Pulmonary artery endothelial cell (primary cell): Measurements from ENCODE around the gene TBC1D22A. TPM values are rescaled to one million over a fixed set of nuclear protein-coding genes. Genes with fewer than 3 reads are reported as not detected.

ENCODE experiments used
- DNase-seq: peaks from one replicate; pipeline ENCODE4 v3.0.0-alpha.2; 2011; ENCODE audit warnings: low read depth, low spot score
- total RNA-seq: library from RNA; depleted of rRNA; stranded (reverse); fragments of >200 nt; gene quantifications from 2 replicates; pipeline ENCODE4 v1.2.3, GENCODE V29; 2014

Gene TBC1D22A
- total RNA-seq, 1 donor from 2014 or later, result 17.4 TPM

DNA sequence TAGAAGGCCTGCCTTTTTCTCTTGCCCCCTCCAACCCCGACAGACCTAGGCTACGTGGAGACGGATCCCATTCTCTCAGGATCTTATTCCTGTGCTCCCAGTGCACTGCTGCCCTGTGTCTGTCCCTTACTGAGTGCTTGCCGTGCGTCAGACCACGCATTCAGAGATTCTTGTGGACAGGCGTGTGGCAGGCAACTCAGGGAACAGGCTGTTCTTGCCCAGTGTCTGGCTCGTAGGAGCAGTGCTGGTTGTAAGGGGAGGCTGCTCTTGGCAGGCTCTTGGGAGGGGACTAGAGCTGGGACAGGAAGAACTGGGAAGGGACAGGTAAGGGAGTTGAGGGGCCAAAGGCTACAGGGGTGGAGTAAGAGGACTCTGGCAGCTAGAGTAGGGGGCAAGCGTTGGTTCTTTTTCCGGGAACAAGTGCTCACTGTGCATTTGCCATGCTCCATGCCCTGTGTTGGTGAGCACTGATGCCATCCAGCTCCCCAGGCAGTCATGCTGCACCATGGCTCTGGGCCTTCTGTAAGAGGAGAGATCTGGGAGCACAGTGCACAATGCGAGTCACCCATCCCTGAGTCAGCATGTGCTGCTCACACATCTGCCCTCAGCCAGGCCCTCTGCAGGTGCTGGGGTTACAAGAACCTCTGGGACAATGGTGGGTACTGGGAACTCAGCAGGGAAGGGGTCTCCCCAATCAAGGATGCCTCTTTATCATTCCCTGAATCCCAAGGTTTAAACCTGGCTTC lies 119.1 kb downstream of the TBC1D22A start:
- DNase-seq, result no peak

DNA sequence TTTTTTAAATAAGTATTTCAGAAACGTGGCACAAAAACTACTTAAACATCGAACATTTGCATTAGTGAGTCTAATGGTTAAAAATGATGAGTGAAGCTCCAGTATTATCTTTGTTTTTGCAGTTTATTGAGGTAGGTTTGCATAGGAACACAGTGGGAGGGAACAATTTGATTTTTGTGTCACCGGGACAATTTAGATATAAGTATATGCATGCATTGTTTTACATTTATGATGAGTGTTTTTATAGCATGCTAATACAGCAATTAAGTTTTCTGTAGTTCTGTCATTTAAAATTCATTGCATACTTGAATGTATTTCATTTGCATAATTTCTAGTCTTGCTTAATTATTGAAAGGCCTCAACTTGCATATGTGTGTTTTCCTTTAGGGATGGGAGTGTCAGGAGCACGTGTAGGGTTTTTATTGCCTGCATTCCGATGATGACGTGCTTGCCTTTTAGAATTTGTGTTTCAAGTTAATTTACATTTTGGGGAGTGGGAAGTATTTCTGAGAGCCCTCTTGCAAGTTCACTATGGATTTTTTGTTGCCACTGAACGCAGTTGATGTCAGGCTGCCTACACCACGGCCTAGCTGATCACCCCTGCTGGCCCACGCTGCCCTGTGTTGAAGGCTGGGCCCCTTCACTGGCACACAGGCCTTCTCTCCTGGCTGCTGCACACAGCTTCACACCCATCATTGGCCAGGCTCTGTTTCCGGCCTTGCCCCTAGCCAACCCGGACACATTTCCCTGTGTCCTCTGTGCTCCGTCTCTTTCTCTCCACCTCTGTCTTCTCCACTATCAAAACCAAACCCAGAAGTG lies 120.9 kb downstream of the TBC1D22A start:
- no peak for DNase-seq

DNA sequence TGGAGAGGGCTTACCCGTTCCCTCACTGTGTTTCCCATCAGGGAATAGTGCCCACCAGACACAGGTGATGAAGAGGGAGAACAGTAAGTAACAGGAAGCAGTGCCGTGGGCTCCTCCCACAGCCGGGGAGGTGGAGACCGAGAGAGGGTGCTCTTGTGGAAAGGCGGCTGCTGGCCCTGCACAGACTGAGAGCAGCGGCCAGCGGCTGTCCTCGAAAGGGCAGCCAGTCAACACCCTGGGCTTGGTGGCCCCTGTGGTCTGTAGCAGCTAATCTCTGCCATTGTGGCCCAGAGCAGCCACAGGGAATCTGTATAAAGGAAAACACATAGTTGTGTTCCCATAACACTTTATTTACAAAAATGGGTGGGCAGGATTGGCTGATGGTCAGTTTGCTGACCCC lies 121.9 kb downstream of the TBC1D22A start:
- no peak for DNase-seq

DNA sequence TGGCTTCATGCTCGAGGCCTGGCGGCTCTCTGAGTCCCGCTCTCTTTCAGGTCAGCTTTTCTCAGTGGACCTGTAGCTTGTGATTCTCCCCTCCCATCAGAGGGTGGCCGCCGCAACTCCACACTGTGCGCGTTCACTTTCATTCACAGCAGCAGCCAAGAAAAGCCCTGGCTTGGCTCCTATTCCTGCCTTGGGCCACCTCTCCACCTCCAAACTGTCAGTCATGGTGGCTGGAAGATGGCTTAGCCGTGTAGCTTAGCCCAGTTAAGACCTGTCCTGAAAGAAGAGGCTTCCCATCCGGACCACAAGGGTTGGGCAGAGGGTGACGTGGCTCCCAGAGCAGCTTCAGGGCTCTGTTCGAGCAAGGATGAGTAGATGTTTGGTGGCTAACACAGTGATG lies 125.5 kb downstream of the TBC1D22A start:
- no peak for DNase-seq

DNA sequence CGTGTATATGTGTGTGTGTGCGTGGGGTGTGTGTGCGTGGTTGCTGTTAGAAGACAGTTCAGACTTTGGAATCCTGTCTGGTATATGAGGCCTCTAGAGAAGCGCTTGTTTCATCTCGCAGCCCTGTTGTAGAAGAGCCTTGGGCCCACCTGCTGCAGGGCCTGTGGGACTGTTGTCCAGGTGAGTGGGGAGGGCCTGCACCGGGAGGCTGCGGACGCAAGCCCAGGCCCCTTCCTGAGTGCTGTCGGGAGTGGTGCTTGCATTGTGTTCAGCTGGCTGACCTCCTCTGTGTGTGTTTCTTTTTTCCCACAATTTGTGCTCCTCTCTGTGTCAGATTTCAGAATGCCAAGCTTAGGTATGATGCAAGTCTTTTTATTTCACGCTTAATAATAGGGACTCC lies 128.4 kb downstream of the TBC1D22A start:
- no peak for DNase-seq

DNA sequence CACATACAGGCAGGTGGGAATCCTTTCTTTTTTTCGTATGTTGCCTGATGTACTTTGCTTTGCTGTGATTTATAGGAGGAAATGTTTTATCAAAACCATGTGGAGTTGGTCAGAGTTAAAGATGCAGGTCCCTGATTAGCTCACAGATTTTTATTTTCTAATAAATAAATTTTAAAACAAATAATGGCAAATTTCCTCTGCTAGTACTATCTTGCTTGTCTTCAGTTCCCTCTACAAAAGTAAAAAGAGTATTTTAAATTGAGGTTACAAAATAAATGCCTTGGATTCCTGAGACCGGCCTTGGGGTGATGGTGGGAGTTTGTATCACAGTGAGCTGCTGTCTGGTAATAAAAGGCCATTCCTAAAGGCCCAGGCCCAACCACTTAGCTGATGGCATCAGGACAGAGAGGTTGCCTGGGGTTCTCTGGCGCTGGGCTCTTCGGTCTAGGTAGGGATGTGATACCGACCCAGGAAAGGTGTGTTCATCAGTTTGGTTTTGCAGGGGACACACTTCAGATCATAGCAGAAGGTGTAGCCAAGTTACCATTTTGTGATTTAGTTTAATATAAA lies 129.0 kb downstream of the TBC1D22A start:
- no peak for DNase-seq

DNA sequence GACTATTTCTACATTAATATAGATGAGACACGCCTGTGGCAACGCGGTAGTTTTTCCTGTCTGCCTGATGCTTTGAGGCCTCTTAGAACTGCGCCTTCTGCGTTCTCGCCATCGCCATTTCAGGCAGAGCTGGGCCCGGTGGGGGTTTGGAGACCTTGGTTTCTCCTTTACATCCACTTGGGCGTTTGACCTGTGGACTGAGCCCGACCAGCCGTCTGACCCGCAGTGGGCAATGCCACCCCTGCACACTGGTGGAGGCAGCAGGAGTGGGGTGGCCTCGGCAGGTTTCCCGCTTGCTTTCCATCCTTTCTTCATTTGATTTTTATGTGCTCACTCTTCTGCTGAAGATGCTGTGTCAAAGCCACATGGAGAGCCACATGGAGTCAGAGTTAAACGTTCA lies 130.4 kb downstream of the TBC1D22A start:
- no peak for DNase-seq

DNA sequence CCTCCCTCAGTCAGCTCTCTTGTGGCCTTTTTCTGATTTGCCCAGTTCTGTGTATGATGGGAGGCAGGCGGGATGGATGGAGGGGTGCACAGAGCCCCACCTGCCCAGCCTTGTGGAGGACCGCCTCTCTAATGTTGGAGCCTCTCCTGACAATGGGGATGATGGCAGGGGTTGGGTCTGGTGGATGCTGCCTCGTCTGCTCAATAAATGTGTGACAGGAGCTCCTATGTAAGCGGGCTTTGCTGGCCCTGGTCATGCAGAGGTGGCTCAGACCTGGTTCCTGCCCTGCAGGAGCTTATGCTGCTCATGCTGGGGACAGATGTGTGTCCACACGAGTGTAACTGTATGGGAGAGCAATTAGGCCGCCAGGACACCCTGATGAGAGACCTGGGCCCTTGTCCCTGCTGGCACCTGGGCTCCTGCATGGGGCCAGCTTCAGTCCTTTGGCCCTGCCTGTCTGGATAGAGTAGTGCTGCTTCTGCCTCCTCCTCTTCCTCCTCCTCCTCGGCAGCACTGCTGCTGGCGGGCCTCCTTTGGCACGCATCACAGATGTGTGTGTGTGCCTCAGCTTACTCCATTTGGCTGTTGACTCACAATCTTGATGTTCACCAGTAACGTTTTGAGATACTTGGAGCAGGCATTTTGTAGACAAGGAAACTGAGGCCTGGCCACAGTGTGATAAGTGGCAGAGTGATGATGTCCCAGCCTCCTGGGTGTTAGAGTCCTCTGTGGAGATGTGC lies 131.0 kb downstream of the TBC1D22A start:
- DNase-seq, result no peak

DNA sequence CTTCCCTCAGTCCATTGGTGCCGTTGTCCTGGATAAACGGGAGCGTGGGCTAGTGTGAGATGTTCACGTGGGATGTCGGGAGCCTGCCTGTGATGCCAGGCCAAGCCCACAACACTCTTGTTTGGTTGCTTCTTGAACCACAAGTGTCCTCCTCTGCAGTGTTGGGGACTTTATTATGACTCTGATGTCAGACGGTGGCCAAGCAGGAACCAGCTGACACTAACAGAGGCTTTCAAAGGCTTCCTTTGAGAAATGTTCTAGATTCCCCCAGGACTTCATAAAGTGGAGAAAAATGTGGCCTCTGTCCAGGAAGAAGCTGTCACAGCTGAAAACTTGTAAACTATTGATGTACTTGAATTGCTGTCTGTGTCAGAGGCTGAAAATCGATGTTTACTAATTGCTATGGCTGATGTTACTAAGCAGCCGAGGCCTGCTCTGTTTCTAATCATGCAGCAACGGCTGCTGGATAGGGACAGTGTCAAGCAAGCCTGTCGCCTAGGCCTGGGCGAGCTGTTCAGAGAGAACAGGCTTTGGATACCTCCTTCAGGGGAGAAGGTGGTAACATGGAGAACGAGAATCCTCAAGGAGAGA lies 131.7 kb downstream of the TBC1D22A start:
- DNase-seq, result no peak

DNA sequence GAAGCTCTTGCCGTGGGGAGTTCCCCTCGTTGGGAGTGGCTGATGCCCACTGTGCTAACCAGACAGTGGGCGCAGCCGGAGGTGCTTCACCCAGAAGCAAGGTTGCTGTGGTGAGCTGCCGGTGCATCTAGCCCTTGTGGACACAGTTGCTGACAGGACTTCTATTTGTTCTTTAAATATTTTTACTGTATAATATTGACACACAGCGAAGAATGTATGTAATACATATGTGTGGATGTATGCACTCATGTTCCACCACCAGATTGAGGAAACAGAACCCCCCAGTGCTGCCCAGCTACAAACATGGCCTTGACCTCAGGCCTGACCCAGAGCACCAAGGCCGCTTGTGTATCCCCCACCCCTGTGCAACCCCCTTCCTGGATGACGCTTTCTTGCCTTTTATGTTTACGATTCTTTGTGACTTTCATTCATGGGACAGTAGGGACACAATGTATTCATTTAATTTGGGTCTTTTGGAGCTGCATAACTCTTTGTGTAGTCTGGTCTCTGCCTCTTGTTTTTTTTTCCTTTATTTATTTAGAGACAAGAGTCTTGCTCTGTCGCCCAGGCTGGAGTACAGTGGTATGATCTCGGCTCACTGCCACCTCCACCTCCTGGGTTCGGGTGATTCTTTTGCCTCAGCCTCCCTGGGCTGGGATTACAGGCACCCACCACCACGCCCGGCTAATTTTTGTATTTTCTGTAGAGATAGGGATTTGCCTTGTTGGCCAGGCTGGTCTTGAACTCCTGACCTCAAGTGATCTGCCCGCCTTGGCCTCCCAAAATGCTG lies 132.6 kb downstream of the TBC1D22A start:
- no peak for DNase-seq

DNA sequence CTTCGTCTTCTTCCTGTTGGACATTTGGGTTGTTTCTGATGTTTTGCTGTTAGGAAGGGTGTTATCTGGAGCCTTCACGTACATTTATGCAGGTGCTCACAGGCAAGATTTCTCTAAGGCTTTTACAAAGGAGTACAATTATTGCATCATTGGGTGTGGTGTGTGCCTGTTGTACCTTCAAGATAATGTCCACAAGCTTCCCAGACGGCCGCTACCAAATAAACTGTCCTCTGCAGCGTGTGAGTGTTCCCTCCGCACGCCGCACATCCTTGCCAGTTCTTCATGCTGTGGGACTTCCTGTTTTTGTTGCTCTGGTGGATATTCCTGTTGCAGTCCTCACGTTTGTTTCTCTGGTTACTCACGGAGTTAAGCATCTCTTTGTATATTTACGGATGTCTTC lies 133.3 kb downstream of the TBC1D22A start:
- DNase-seq, result no peak

DNA sequence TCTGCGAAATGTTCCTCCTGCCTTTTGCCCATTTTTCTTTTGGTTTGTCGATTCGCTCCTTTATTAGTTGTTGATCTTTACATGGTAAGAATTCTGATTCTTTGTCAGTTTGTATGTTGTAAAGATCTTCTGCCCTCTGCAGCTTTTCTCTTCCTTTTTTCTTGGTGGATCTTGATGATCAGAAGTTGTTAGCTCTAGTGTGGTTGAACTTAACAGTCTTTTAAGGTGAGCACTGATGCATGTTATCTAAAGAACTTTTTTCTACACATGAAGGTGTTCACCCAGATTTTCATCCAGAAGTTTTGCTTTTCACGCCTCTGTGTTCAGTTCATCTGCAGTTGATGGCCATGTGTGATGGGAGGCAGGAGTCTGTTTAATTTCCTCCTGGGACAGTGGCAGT lies 133.7 kb downstream of the TBC1D22A start:
- no peak for DNase-seq

DNA sequence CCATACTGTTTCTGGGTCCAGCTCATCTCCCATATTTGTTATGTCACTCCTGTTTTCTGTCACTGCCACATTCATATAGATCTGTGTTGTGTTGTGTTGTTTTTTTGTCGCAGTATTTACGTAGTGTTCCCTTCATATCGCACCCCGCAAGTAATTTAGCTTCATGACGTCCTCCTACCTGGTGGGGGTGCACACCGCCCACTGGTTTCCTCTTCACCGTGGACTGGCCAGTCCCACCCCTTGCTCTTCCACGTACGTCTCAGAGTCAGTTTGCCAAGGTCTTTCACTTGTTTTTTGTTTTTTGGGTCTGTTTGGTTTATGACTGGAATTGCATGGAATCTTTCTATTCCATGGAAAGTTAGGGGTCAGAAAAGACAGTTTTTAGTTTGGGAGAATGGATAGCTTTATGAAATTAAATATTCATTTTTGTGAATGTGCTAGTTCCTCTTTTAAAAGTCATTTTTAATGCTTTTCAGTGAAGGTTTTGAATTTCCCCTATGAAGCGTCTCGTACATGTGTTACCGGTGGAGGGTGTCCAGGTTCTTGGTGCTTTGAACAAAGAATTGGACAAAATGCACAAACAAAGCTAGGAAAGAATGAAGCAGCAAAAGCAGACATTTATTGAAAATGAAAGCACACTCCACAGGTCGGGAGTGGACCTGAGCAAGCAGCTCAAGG lies 134.3 kb downstream of the TBC1D22A start:
- no peak for DNase-seq

DNA sequence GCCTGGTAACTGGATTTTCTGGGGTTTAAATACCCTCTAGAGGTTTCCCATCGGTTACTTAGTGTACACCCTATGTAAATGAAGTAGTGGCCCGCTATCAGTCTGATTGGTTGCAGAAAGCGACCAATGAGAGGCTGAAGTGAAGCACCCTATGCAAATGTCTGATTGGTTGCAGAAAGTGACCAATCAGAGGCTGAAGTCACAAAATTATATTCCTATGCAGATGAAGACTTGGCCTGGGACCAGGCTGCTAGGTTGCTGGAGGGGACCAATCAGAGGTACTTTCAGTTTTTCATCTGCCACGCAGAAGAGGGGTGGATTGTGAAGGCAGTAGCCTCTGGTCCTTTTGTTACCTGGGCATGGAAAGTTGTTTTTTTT lies 134.8 kb downstream of the TBC1D22A start:
- DNase-seq, result no peak

DNA sequence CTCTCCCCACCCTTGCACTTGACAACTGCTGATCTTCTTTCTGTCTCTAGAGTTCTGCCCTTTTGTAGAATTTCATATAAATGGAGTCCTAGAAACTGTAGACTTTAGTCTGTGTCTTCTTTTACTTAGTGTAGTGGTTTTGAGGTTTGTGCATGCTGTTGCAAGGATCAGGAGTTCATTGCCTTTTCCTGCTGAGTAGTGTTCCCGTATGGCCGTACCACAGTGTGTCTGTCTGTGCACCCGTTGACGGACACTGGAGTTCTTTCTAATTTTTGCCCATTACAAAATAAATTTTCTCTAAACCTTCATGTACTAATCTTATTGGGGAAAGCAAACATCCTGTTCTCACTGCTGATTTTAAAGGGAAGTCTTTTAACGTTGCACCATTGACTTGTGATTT lies 138.1 kb downstream of the TBC1D22A start:
- DNase-seq, result no peak

DNA sequence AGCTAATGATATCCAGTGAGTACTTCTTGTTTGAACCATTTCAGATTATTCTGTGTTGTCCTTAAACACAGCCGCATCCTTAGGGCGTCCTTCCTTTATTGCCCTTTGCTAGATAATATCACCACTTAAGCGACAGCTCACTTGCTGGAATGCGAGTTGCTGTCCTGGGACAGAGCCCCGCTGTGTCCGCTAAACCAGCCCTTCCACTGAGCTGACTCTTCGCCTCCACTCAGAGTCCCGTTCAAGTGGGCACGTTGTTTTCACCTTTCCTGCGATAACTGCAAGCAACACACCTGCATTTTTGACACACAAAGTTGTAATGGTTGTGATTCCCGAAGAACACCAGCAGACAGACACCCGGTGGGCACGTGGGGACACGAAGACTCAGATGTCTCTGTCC lies 140.0 kb downstream of the TBC1D22A start:
- DNase-seq, result no peak

DNA sequence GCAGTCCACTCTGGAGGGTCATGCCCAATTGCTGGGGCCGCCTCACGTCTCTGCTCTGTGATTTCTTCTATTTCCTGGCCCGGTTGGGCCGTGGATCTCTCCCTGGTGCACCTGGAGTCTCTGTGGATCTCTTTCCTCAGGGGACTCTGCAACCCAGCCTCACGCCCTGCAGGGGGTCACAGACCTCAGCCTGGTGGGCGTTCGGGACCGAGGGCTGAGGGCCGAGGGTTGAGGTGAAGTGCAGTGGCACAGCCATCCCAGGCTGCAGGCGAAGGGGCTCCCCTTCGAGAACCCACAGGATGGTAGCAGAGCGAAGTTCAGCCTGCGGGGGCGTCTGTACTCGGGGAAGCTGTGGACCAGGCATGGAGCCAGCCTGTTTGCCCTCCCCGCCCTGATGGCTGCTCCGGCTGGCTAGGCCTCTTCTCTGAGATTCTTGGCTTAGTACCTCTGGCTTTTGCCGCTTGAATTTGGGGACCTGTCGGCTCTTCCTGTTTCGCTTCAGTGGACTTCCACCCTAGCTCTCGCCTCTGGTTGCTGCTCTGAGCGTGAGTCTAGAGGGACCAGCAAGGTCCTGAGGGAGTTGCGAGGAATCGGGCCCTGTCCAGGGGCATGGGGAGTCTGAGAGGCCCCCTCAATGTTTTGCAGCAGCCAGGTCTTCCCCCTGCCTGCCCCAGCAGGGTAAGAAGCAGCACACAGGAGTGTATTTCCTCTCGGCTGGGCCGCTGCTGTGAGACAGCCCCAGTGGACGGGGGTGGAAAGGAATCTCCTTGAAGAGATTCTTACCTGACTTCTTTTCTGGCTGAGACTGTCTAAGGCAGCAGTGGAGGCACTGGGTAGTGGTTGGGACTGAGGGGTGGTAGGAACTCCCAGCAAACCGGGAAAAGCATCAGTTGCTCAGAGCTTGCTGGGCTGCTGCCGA lies 140.8 kb downstream of the TBC1D22A start:
- no peak for DNase-seq

DNA sequence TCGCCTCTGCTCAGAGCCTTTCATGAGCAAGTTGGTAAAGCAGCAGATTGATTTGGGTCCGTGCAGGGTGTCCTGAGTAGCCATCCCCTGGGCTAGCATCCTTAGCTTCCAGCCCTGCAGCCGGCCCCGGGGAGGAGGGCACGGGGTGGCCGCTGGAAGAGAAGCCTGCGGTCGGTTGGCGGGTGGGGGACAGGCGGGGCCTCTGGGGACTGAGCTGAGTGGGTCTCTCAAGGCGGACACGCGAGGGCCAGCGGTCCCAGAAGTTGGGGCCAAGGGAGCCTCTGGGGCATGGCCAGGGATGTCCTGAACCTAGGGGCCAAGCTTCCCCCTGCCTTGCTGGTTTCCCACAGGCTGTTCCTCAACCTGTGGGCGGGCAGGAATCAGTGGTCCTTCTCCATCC lies 143.0 kb downstream of the TBC1D22A start:
- no peak for DNase-seq

DNA sequence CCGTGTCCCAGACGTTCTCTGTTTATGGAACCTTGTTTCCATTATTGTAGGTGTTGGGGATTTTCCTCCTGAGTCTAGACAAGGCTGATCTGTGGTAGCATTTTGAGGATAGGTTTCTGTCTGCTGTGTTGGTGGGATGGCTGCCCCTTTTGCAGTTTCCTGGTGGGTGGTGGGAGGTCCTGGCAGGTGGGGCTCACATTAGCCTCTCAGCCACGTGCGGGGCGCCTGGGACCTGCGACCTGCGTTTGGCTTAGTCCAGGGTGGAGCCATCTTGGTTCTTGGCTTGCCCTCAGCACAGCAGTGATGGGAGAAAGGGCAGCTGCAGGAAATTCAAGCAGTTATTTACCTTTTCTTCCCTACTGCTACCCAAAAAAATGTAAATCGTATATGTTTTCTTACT lies 143.4 kb downstream of the TBC1D22A start:
- DNase-seq, result no peak
